Left lung (tissue), 10 donors: Measurements from ENCODE around the gene IL1RL2. TPM values are rescaled to one million over a fixed set of nuclear protein-coding genes. Genes with fewer than 3 reads are reported as not detected.

Source experiments
- ATAC-seq: fragments of 200-7000 bp; cut with Tn5 transposase; one replicate; pipeline ENCODE4 v1.9.1; 2020; ENCODE audit warnings: moderate library complexity
- DNase-seq, 4 donors: peaks; one replicate each; pipeline ENCODE4 v3.0.0-alpha.2; 2013 to 2020
- H3K27ac ChIP-seq, 2 donors: fragments of 200-600 bp; sonication (generic) in 1 of 2; one replicate each; pipeline versions ENCODE4 v1.5.0 to v1.8.0; 2020 to 2021
- H3K27me3 ChIP-seq, 2 donors: fragments of 200-600 bp; sonication (generic) in 1 of 2; one replicate each; pipeline versions ENCODE4 v1.5.0 to v1.8.0; 2020 to 2021
- H3K36me3 ChIP-seq, 2 donors: fragments of 200-600 bp; sonication (generic) in 1 of 2; one replicate each; pipeline versions ENCODE4 v1.5.0 to v1.8.0; 2020 to 2021
- H3K4me1 ChIP-seq, 2 donors: fragments of 200-600 bp; one replicate each; pipeline ENCODE4 v1.8.0; 2021
- H3K4me3 ChIP-seq, 2 donors: fragments of 200-600 bp; sonication (generic) in 1 of 2; one replicate each; pipeline versions ENCODE4 v1.5.0 to v1.8.0; 2020 to 2021; ENCODE audit warnings: mild to moderate bottlenecking in 1 of 2
- H3K9me3 ChIP-seq, 2 donors: fragments of 200-600 bp; sonication (generic) in 1 of 2; one replicate each; pipeline versions ENCODE4 v1.5.0 to v1.8.0; 2020 to 2021
- intact Hi-C, 2 donors: fragments of 100-400 bp; cut with DNase I; formaldehyde crosslinking; loops; one replicate each; pipeline versions ENCODE4 v1.11.2 to v1.14.2; 2022
- polyA plus RNA-seq, 6 donors: library from polyadenylated mRNA; unstranded; fragments of 120-200 nt; gene quantifications; one replicate each; pipeline ENCODE4 v1.2.1, GENCODE V29; 2013; ENCODE audit not compliant: insufficient read length in 6 of 6
- total RNA-seq, 2 donors: library from RNA; stranded (reverse); fragmentation: NEBNext Ultra II Directional; extraction: Animal tissue kit (Norgen Biotek cat#: 25700); gene quantifications; one replicate each; pipeline ENCODE4 v1.2.1, GENCODE V29; 2021
- TF ChIP-seq, protein P1 (sequence below), 2 donors: fragments of 200-600 bp; sonication (generic) in 1 of 2; IDR thresholded peaks; one replicate each; pipeline versions ENCODE4 v1.5.0 to v1.8.0; 2021; ENCODE audit warnings: antibody characterized with exemption in 2 of 2
- donor health status: DM: no; HTN: yes; CAD: no.
- donor health status: DM: no; HTN: no; CAD: no.

IL1RL2 gene
- total and polyA plus RNA-seq, 8 donors = 0.91 to 2.5 (median 1.5) TPM

DNA sequence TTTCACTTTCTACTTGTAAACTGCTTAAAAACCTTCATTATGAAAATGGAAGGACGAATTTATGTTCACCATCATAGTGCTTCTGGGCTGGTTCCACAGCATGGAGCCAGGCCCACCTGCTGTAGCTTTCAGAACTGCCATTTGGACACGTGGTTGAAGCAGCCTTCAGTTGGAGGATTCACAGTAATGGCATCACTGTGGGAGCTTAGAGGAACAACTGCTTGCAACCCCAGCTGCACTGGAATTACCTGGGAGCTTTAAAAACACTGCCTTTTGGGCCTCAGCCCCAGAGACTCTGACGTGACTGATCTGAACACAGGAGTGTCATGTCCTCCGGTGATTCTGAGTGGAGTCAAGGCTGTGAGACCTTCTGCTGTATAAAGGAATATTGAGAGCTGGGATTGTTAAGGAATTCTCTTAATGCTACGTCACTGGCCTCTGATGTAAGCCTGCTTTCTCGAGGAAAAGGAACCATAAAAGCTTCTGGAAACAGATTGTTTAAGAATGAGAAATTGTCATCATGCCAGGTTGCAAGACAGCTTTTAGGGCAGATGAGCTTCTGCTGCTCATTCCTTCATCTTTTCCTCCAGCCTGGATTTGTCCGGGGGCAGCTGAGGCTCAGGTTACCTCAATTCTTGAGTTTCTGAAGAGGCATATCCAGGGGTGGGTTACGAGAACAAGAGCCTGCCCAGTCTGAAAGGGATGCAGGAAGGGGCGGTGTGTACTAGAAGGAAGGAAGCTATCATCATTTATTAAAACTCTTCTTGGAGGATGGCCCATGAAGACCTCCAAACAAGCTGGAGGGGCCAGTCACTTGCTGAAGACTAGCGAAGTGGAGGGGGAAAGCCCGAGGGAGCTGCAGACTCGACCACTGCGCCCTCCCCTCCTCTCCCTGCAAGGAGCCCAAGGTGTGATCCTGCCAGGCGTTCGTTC lies 45.5 kb upstream of the IL1RL2 start:
- Histone ChIP-seq H3K36me3 (peaks cover 0 to 16% of the 10 kb centered on the region in 2 donors), H3K27ac (peak overlapping the region; percentile 92 to 96), H3K4me1 (peaks cover 8 to 79% of the 10 kb centered on the region in 2 donors), H3K4me3 (peak overlapping the region; percentile 58 to 64), H3K9me3 (peaks cover 0 to 17% of the 10 kb centered on the region in 2 donors), H3K27me3 (no peaks in the 10 kb centered on the region)
- TF ChIP-seq, protein P1, sequence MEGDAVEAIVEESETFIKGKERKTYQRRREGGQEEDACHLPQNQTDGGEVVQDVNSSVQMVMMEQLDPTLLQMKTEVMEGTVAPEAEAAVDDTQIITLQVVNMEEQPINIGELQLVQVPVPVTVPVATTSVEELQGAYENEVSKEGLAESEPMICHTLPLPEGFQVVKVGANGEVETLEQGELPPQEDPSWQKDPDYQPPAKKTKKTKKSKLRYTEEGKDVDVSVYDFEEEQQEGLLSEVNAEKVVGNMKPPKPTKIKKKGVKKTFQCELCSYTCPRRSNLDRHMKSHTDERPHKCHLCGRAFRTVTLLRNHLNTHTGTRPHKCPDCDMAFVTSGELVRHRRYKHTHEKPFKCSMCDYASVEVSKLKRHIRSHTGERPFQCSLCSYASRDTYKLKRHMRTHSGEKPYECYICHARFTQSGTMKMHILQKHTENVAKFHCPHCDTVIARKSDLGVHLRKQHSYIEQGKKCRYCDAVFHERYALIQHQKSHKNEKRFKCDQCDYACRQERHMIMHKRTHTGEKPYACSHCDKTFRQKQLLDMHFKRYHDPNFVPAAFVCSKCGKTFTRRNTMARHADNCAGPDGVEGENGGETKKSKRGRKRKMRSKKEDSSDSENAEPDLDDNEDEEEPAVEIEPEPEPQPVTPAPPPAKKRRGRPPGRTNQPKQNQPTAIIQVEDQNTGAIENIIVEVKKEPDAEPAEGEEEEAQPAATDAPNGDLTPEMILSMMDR (IDR thresholded peaks at IDR 0.05) = no peak
- DNase-seq (peak in 2 of 4 donors; percentile 57 to 60), ATAC-seq (no peak)
- intact Hi-C loops = loop anchor here in 1 of 2 donors (10.0 kb wide), 1 partner anchor 116 kb away; no protein-coding TSS in a partner anchor

DNA sequence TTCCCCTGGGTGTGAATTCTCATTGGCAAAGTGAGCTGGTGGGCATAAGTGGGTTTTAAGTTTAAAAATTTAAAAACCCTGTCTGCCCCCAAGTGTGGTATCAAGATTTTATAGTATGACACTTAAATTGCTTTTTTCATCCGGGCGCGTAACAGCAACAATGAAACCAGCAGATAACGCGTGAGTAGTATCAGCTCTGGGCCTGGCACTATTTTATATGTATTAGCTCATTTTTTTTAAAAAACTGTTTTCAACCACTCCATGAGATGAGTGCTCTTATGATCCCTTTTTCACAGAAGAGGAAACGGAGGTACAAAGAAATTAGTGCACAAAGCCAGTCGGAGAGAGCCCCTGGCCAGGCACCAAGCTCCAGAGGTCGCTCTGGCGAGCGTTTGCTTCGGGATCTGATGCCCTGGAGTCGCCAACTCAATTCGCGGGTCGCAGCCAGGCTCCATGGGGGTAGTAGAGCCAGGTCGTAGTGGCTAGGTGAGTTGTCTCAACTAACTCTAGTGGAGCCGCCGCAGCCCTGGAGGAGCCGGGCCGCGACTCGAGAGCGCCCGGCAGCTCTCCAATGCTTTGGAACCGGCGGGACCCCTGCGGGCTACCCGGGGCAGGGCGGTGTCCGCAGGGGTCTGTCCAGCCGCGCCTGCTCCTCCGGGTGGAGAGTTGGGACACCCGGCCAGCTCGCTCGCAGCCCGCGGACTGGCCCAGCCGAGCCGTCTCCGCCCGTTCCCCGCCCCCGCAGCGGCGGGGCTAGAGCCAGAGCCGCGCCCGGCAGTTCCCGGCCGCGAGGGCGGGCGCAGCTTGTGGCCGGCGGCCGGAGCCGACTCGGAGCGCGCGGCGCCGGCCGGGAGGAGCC lies 44.6 kb upstream of the IL1RL2 start, which contains the start of gene IL1R1:
TSS of gene IL1R1 (plus strand) at position 777 of the 859 bp plus-strand sequence. CDS start 14,979 bp downstream, outside the sequence.
- intact Hi-C loops = loop anchor here in 1 of 2 donors (10.0 kb wide), 1 partner anchor 117 kb away; no protein-coding TSS in a partner anchor
- Histone ChIP-seq H3K27ac (peak within 1 kb of the TSS; percentile 92 to 96), H3K36me3 (peaks cover 0 to 25% of the 10 kb centered on the region in 2 donors), H3K4me3 (peak within 1 kb of the TSS; percentile 58 to 64), H3K4me1 (peaks cover 8 to 82% of the 10 kb centered on the region in 2 donors), H3K9me3 (peaks cover 0 to 25% of the 10 kb centered on the region in 2 donors), H3K27me3 (no peaks in the 10 kb centered on the region)
- TF ChIP-seq, protein P1 (IDR thresholded peaks at IDR 0.05) = no peak
- DNase-seq (peak; percentile 80 to 96 (median 88)), ATAC-seq (peak; percentile 90)

DNA sequence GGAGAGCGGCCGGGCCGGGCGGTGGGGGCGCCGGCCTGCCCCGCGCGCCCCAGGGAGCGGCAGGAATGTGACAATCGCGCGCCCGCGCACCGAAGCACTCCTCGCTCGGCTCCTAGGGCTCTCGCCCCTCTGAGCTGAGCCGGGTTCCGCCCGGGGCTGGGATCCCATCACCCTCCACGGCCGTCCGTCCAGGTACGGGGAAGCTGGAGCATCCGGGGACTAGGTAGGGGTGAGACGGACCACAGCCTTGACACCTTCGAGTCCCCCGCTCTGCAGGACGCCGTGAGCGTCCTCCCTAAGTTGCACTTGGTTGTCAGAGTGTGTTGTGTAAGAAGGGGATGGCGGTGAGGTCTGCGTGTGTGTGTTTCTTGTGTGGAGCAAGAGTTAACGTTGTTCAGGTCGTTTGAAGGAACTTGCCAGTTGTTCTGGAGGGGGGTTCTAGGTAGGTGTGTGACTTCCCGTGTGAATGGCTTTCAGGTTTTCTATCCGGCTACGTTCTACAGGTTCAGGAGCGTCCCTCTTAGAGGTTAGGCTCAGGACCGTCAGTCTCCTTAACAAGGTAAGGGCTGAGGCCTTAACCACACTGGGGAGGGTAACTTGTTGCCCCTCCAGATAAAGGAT lies 43.9 kb upstream of the IL1RL2 start:
- peak; percentile 15 for ATAC-seq
- no peak for DNase-seq
- peak overlapping the region; percentile 92 to 96 for H3K27ac ChIP-seq
- no peaks in the 10 kb centered on the region for H3K27me3 ChIP-seq
- H3K9me3 ChIP-seq = peaks cover 0 to 28% of the 10 kb centered on the region in 2 donors
- peak overlapping the region; percentile 58 to 64 for H3K4me3 ChIP-seq
- TF ChIP-seq, protein P1 (IDR thresholded peaks at IDR 0.05) = no peak
- intact Hi-C loops = loop anchor here in 1 of 2 donors (10.0 kb wide), 1 partner anchor 118 kb away; no protein-coding TSS in a partner anchor
- peaks cover 0 to 25% of the 10 kb centered on the region in 2 donors for H3K36me3 ChIP-seq
- peaks cover 8 to 86% of the 10 kb centered on the region in 2 donors for H3K4me1 ChIP-seq

DNA sequence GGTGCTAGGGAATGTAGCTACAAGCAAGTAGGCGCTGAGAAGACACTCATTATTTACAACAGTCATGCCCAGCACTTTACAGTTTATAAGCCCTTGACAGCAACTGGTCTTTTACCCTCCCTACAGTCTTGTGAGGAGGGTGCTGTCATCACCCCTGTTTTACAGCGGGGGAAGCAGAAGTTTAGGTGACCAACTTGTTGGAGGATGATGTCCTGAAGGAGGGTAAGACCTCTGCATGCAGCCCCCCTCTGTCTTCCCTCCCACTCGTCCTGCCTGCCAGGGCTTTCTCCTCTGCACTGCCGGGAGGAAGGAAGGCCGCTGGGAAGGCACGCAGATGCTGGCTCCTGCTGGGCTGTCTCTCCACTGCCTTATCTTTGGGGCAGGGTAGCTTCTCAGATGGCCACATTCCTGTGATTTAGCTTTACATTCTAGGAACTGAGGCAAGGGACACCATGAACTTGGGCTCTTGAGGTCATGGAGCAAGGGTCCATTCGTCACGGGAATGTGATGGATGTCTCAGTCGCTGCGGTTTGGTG lies 43.3 kb upstream of the IL1RL2 start:
- peak; percentile 20 for ATAC-seq
- peaks cover 8 to 86% of the 10 kb centered on the region in 2 donors for H3K4me1 ChIP-seq

More for the DNA sequence above, 43.3 kb upstream of the IL1RL2 start:
- TF ChIP-seq, protein P1 (IDR thresholded peaks at IDR 0.05) = no peak
- Histone ChIP-seq H3K4me3 (peak overlapping the region; percentile 58 to 64), H3K9me3 (peaks cover 0 to 28% of the 10 kb centered on the region in 2 donors), H3K27me3 (no peaks in the 10 kb centered on the region), H3K27ac (peak overlapping the region; percentile 92 to 96), H3K36me3 (peaks cover 0 to 25% of the 10 kb centered on the region in 2 donors)
- intact Hi-C loops = loop anchor here in 1 of 2 donors (10.0 kb wide), 1 partner anchor 119 kb away; no protein-coding TSS in a partner anchor
- peak in 2 of 4 donors; percentile 53 to 63 for DNase-seq
